HepG2 (cell line): ENCODE data around the gene AGER. TPM values are rescaled to one million over a fixed set of nuclear protein-coding genes. Genes with fewer than 3 reads are reported as not detected.

ENCODE experiments used
- HMG20B ChIP-seq: conservative IDR thresholded peaks from 2 replicates; pipeline ENCODE4 v1.6.1; 2016; ENCODE audit warnings: missing genetic modification reagents, missing compliant biosample characterization
- NBN ChIP-seq: fragments of 450-650 bp; conservative IDR thresholded peaks from 2 replicates; pipeline ENCODE4 v1.6.1; 2017
- NFE2 ChIP-seq: sonication (generic); formaldehyde crosslinking; IDR thresholded peaks from 2 replicates; pipeline ENCODE4 v1.4.0; 2020; ENCODE audit warnings: missing genetic modification reagents
- POLR2G ChIP-seq: fragments of 200-400 bp; formaldehyde crosslinking; IDR thresholded peaks from 2 replicates; pipeline ENCODE4 v1.6.1; 2018; ENCODE audit warnings: mild to moderate bottlenecking, low read depth, low read length, moderate library complexity
- RFXANK ChIP-seq: IDR thresholded peaks from 2 replicates; pipeline ENCODE4 v1.6.1; 2016
- RNF2 ChIP-seq: fragments of 450-650 bp; conservative IDR thresholded peaks from 2 replicates; pipeline ENCODE4 v1.6.1; 2016; ENCODE audit warnings: low read depth
- SAP130 ChIP-seq: IDR thresholded peaks from 2 replicates; pipeline ENCODE4 v1.6.1; 2016; ENCODE audit warnings: low read depth
- SSRP1 ChIP-seq: IDR thresholded peaks from 2 replicates; pipeline ENCODE4 v1.6.1; 2016; ENCODE audit warnings: control low read depth
- TCF7L2 ChIP-seq: IDR thresholded peaks from 2 replicates; pipeline ENCODE4 v1.6.1; 2011; ENCODE audit warnings: mild to moderate bottlenecking, low read depth, low read length, moderate library complexity
- TFE3 ChIP-seq: IDR thresholded peaks from 2 replicates; pipeline ENCODE4 v1.6.1; 2016
- YEATS4 ChIP-seq: sonication (generic); formaldehyde crosslinking; IDR thresholded peaks from 2 replicates; pipeline ENCODE4 v1.4.0; 2020; ENCODE audit warnings: missing genetic modification reagents, borderline replicate concordance
- ZBTB20 ChIP-seq: sonication (generic); formaldehyde crosslinking; IDR thresholded peaks from 2 replicates; pipeline ENCODE4 v1.8.1; 2023; ENCODE audit warnings: missing genetic modification reagents, low read depth, mild to moderate bottlenecking, borderline replicate concordance
- ZFP36L2 ChIP-seq: sonication (generic); formaldehyde crosslinking; IDR thresholded peaks from 2 replicates; pipeline ENCODE4 v1.4.0; 2020; ENCODE audit warnings: missing genetic modification reagents
- ZNF180 ChIP-seq: sonication (generic); formaldehyde crosslinking; IDR thresholded peaks from 2 replicates; pipeline ENCODE4 v1.4.0; 2020; ENCODE audit warnings: low read depth, missing genetic modification reagents, borderline replicate concordance
- ZNF230 ChIP-seq: sonication (generic); formaldehyde crosslinking; IDR thresholded peaks from 2 replicates; pipeline ENCODE4 v1.4.0; 2020; ENCODE audit warnings: mild to moderate bottlenecking, missing genetic modification reagents
- ZNF33B ChIP-seq: sonication (generic); formaldehyde crosslinking; IDR thresholded peaks from 2 replicates; pipeline ENCODE4 v1.5.1; 2020; ENCODE audit warnings: mild to moderate bottlenecking, missing genetic modification reagents
- ZNF414 ChIP-seq: sonication (generic); formaldehyde crosslinking; IDR thresholded peaks from 2 replicates; pipeline ENCODE4 v1.5.0; 2020; ENCODE audit warnings: missing genetic modification reagents
- ZSCAN29 ChIP-seq: sonication (generic); formaldehyde crosslinking; conservative IDR thresholded peaks from 2 replicates; pipeline ENCODE4 v1.4.0; 2020; ENCODE audit warnings: mild to moderate bottlenecking, missing genetic modification reagents
- ZSCAN31 ChIP-seq: sonication (generic); formaldehyde crosslinking; IDR thresholded peaks from 2 replicates; pipeline ENCODE4 v1.5.0; 2020; ENCODE audit warnings: low read depth, mild to moderate bottlenecking, missing genetic modification reagents
- ZXDC ChIP-seq: sonication (generic); formaldehyde crosslinking; IDR thresholded peaks from 2 replicates; pipeline ENCODE4 v1.5.0; 2020; ENCODE audit warnings: mild to moderate bottlenecking, missing genetic modification reagents
- polyA plus RNA-seq, 8 experiments: library from polyadenylated mRNA; depleted of rRNA in 3 of 8; stranded (reverse) in 7 of 8; unstranded in 1 of 8; fragments of >200 nt; fragmentation: Illumina TruSeq in 4 of 8; extraction: Trizol in 4 of 8; gene quantifications; 2 replicates each; pipeline versions ENCODE4 v1.2.1 to v1.2.3, GENCODE V29; 2011 to 2016; ENCODE audit warnings: low read depth in 4 of 8, missing spikeins in 1 of 8, mixed read lengths in 1 of 8; ENCODE audit not compliant: insufficient read depth in 1 of 8
- total RNA-seq, 5 experiments: library from RNA; depleted of rRNA; stranded (reverse); fragments of >200 nt; fragmentation: Illumina TruSeq; extraction: Trizol; gene quantifications; 2 replicates each; pipeline ENCODE4 v1.2.3, GENCODE V29; 2016; ENCODE audit warnings: low read depth in 1 of 5
- TF ChIP-seq, protein P1 (sequence below): sonication (generic); formaldehyde crosslinking; IDR thresholded peaks from 2 replicates; pipeline ENCODE4 v1.4.0; 2020; ENCODE audit warnings: missing genetic modification reagents
- TF ChIP-seq, protein P2 (sequence below): sonication (generic); formaldehyde crosslinking; IDR thresholded peaks from 2 replicates; pipeline ENCODE4 v1.8.0; 2022; ENCODE audit warnings: mild to moderate bottlenecking, missing genetic modification reagents

Gene AGER
- total and polyA plus RNA-seq, 2 of the 13 experiments (the other 11 are each of a cell fraction or from before 2014, with no cell fraction given), result 1.9 to 5.1 TPM

DNA sequence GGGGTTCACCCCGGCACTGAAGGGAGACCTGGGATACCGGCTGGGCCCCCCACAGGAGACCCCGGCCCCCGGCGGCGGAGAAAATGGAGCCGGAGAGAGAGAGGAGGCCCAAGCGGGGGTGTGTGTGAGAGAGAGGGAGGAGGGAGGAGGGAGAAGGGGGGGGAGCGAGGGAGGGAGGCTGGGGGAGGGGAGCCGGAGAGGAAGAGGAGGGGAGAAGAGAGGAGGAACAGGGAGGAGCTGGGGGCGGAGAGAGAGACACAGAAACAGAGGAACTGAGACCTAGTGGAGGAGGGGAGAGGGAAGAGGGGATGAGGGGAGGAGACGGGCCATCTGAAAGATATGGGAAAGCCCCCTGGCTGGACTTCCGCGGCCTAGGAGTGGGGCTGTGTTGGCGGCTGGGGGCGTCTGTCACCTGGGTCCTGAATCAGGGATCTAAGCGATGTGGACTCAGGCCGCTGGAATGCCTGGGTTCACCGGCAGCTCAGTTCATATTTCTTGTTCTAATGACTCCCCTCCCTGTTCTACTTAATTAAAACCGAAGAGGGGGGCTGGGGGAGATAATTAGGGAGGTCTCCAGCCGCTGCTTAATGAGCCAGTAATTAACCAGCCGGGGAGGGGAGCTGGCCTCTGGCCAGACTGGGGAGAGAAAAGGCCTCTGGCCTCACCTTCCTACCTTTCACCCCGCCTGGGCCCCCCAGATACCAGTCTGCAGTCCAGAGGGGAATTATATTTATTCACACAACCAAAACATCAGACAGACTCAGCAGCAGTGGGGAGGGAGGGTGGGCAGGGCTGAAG, 6.2 kb upstream of the AGER start, which contains the start of gene PBX2 (continued):
- TF ChIP-seq, protein P1, sequence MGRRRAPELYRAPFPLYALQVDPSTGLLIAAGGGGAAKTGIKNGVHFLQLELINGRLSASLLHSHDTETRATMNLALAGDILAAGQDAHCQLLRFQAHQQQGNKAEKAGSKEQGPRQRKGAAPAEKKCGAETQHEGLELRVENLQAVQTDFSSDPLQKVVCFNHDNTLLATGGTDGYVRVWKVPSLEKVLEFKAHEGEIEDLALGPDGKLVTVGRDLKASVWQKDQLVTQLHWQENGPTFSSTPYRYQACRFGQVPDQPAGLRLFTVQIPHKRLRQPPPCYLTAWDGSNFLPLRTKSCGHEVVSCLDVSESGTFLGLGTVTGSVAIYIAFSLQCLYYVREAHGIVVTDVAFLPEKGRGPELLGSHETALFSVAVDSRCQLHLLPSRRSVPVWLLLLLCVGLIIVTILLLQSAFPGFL (CRISPR knock-in tag), result no peak
- TF ChIP-seq NBN, result no peak
- TF ChIP-seq TFE3 (CRISPR knock-in tag), result 0 out of 2 replicates have a peak, but pooled peaks have one; percentile 24
- TF ChIP-seq RNF2, result no peak
- no peak for TF ChIP-seq ZNF414
- TF ChIP-seq ZNF230 (CRISPR knock-in tag), result peak; percentile 39; the same call in 1 of the 2 replicates
- no peak for TF ChIP-seq ZBTB20 (CRISPR knock-in tag)
- no peak for TF ChIP-seq SSRP1 (CRISPR knock-in tag)
- peak; percentile 77 for TF ChIP-seq POLR2G
- no peak for TF ChIP-seq YEATS4 (CRISPR knock-in tag)
- TF ChIP-seq ZSCAN29 (CRISPR knock-in tag), result no peak
- TF ChIP-seq ZNF33B (CRISPR knock-in tag), result no peak
- peak; percentile 33; the same call in 1 of the 2 replicates for TF ChIP-seq NFE2 (CRISPR knock-in tag)
- no peak; the same call in 1 of the 2 replicates for TF ChIP-seq HMG20B (CRISPR knock-in tag)
- TF ChIP-seq TCF7L2, result no peak
- TF ChIP-seq, protein P2, sequence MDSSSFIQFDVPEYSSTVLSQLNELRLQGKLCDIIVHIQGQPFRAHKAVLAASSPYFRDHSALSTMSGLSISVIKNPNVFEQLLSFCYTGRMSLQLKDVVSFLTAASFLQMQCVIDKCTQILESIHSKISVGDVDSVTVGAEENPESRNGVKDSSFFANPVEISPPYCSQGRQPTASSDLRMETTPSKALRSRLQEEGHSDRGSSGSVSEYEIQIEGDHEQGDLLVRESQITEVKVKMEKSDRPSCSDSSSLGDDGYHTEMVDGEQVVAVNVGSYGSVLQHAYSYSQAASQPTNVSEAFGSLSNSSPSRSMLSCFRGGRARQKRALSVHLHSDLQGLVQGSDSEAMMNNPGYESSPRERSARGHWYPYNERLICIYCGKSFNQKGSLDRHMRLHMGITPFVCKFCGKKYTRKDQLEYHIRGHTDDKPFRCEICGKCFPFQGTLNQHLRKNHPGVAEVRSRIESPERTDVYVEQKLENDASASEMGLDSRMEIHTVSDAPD (CRISPR knock-in tag), result no peak
- TF ChIP-seq SAP130 (CRISPR knock-in tag), result peak; percentile 89
- TF ChIP-seq ZSCAN31 (CRISPR knock-in tag), result 0 out of 2 replicates have a peak, but pooled peaks have one; percentile 49
- TF ChIP-seq ZFP36L2 (CRISPR knock-in tag), result no peak
- no peak for TF ChIP-seq ZNF180 (CRISPR knock-in tag)
- TF ChIP-seq ZXDC (CRISPR knock-in tag), result no peak
- no peak for TF ChIP-seq RFXANK (CRISPR knock-in tag)
